ENCODE data around the gene TMCC1.

GRCh38 chr3:129940086-129940485, 46.6 kb upstream of the TMCC1 start:
- TF ChIP-seq CTCF (IDR thresholded peaks at IDR 0.05), result no peak
- no peak for TF ChIP-seq REST (IDR thresholded peaks at IDR 0.05; ENCODE audit: low read depth, low read length)
- no peak for TF ChIP-seq POLR2AphosphoS5 (IDR thresholded peaks at IDR 0.05; ENCODE audit: low read depth, low read length)
- TF ChIP-seq MAX (IDR thresholded peaks at IDR 0.05; ENCODE audit: low read depth), result no peak
- TF ChIP-seq RAD21 (IDR thresholded peaks at IDR 0.05; ENCODE audit: low read length), result no peak
